Body of pancreas (tissue), 4 donors: ENCODE data around the gene MINK1.

ENCODE experiments used
- CTCF ChIP-seq, 7 experiments: fragments of 450-650 bp in 4 of 7; fragments of 200-600 bp in 3 of 7; sonication (generic) in 3 of 7; IDR thresholded peaks; one replicate each; pipeline ENCODE4 v1.5.1; 2016 to 2019; ENCODE audit warnings: antibody characterized with exemption in 7 of 7
- POLR2A ChIP-seq, 3 donors: fragments of 450-650 bp; IDR thresholded peaks; one replicate each; pipeline ENCODE4 v1.6.1; 2016; ENCODE audit warnings: antibody characterized with exemption in 3 of 3, mild to moderate bottlenecking in 2 of 3

- TF ChIP-seq CTCF (IDR thresholded peaks at IDR 0.05) (no peak), POLR2A (IDR thresholded peaks at IDR 0.05) (no peak)
Observed at GRCh38 chr17:4839965-4840892, 7.1 kb downstream of the MINK1 start.
